ENCODE results near the gene ERVK3-1.
"Not testable (repeated sequence)": the region's sequence is repeated elsewhere in the genome, so short reads cannot be mapped to it uniquely, and the experiment has no call there.

ERVK3-1 gene

GRCh38 chr19:58294743-58295374 is 10.3 kb upstream of the ERVK3-1 start:
- no peak for TF ChIP-seq Cebpa-rat (IDR thresholded peaks at IDR 0.05)
- Histone ChIP-seq H3K4me1 (no peaks in the 10 kb centered on the region; a peak in 2 of 20 replicates), H3K27ac (no peak overlapping the region), H3K27me3 (no peaks in the 10 kb centered on the region), H4K20me1 (peaks cover 0 to 36% (median 20%) of the 10 kb centered on the region in 11 experiments; a peak in 10 of 22 replicates), H3K4me3 (peak overlapping the region in 9 of 10 experiments; percentile 3 to 47 (median 29); a peak in 9 of 20 replicates), H3K4me2 (no peak overlapping the region), H3K36me3 (peaks cover 92 to 100% (median 99%) of the 10 kb centered on the region in 11 experiments), H3K9ac (no peak overlapping the region), H3K9me3 (replicated peaks in 1 of 11) (peaks cover 78 to 99% (median 91%) of the 10 kb centered on the region in 11 experiments)

DNA sequence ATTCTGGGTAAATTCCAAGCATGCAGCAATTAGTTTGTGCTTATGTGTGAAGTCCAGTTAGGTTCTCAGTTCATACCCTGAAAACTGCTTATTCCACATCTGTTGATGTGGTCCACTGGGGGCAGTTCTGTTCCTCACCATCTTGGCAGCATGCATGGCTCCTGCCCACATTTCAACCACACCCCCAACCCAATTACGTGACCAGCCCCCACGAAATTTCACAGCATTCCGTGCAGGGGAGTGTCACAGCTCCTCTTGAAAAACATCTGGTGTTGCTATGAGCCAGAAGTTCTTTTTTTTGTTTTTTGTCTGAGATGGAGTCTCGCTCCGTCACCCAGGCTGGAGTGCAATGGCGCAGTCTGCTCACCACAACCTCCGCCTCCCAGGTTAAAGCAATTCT is 9.1 kb upstream of the ERVK3-1 start:
- H3K4me1 ChIP-seq = no peaks in the 10 kb centered on the region; a peak in 2 of 20 replicates

DNA sequence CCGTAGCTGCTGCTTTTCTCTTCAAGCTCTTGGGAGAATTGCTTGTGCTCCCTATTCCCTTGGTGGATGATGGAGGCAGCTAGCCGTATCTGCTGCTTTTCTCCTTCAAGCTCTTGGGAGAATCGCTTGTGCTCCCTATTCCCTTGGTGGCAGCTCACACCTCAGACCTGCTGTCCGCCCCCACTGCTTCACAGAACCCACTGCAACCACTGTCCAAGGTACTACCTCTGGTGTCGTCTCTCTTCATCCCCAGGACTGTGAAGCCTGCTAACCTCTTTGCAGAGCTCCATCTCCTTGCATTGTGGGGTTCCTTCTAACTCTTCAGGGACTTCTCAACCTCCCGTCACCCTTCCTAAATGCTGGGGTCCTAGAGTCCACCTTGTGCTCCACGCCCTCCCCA is 4.6 kb upstream of the ERVK3-1 start:
- Histone ChIP-seq H3K4me2 (no peak overlapping the region), H3K36me3 (peaks cover 52 to 82% (median 77%) of the 10 kb centered on the region in 11 experiments), H3K27ac (no peak overlapping the region), H3K4me3 (no peak overlapping the region), H3K4me1 (peaks cover 4 to 10% (median 9%) of the 10 kb centered on the region in 10 experiments; a peak in 19 of 20 replicates), H3K27me3 (no peaks in the 10 kb centered on the region), H3K9ac (no peak overlapping the region), H4K20me1 (peaks cover 0 to 87% (median 45%) of the 10 kb centered on the region in 11 experiments; a peak in 14 of 22 replicates), H3K9me3 (replicated peaks in 1 of 11) (peaks cover 21 to 57% (median 34%) of the 10 kb centered on the region in 11 experiments)
- TF ChIP-seq Cebpa-rat (IDR thresholded peaks at IDR 0.05) = no peak

More for the DNA sequence above, 9.1 kb upstream of the ERVK3-1 start:
- no peak overlapping the region for H3K27ac ChIP-seq
- peaks cover 0 to 49% (median 32%) of the 10 kb centered on the region in 11 experiments; a peak in 14 of 22 replicates for H4K20me1 ChIP-seq
- TF ChIP-seq Cebpa-rat (IDR thresholded peaks at IDR 0.05) = no peak
- peaks cover 66 to 97% (median 79%) of the 10 kb centered on the region in 11 experiments for H3K9me3 ChIP-seq (replicated peaks in 1 of 11)
- no peaks in the 10 kb centered on the region for H3K27me3 ChIP-seq
- 0 out of 20 replicates have a peak overlapping the region, but pooled peaks of 1 of the 10 experiments have one; percentile 4 for H3K4me3 ChIP-seq
- H3K4me2 ChIP-seq = no peak overlapping the region
- H3K9ac ChIP-seq = no peak overlapping the region; a peak in 1 of 22 replicates
- H3K36me3 ChIP-seq = peaks cover 92 to 100% (median 99%) of the 10 kb centered on the region in 11 experiments

GRCh38 chr19:58304255-58304654 is 922 bp upstream of the ERVK3-1 start:
- Histone ChIP-seq H3K27ac (0 out of 22 replicates have a peak overlapping the region, but pooled peaks of 1 of the 11 experiments have one; percentile 89), H4K20me1 (peaks cover 0 to 90% (median 50%) of the 10 kb centered on the region in 11 experiments; a peak in 16 of 22 replicates), H3K4me2 (peak overlapping the region; percentile 60 to 96 (median 84); a peak in 20 of 22 replicates), H3K9ac (peak overlapping the region in 1 of 11 experiments; percentile 92; a peak in 1 of 22 replicates), H3K4me3 (peak overlapping the region in 1 of 10 experiments; percentile 96; a peak in 1 of 20 replicates), H3K4me1 (peaks cover 18 to 30% (median 23%) of the 10 kb centered on the region in 10 experiments), H3K27me3 (no peaks in the 10 kb centered on the region), H3K36me3 (peaks cover 50 to 78% (median 69%) of the 10 kb centered on the region in 11 experiments), H3K9me3 (replicated peaks in 1 of 11) (peaks cover 0 to 23% (median 0%) of the 10 kb centered on the region in 11 experiments; a peak in 6 of 22 replicates)
- no peak for TF ChIP-seq Cebpa-rat (IDR thresholded peaks at IDR 0.05)

DNA sequence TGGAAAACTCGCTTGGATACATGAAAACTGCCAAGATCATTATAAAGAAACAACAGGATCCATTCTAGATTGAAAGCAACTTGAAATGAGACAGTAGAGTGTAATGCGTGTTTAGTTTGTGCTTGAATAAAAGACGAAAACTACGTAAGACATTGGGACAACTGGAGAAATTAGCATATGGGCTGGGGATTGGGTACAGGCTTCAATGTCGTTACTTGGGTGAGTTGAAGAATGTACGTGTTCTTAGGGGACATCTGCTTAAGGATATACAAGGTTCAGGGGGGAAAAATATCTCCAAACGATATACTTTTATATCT is 471 bp upstream of the ERVK3-1 start:
- peaks cover 52 to 78% (median 69%) of the 10 kb centered on the region in 11 experiments for H3K36me3 ChIP-seq
- H3K4me1 ChIP-seq = peaks cover 18 to 30% (median 23%) of the 10 kb centered on the region in 10 experiments
- no peaks in the 10 kb centered on the region for H3K27me3 ChIP-seq
- H3K9me3 ChIP-seq (replicated peaks in 1 of 11) = peaks cover 0 to 21% (median 0%) of the 10 kb centered on the region in 11 experiments; a peak in 6 of 22 replicates
- peak overlapping the region in 9 of 11 experiments; percentile 40 to 92 (median 91); a peak in 11 of 22 replicates for H3K27ac ChIP-seq
- peak overlapping the region in 7 of 11 experiments; percentile 63 to 93 (median 92); a peak in 12 of 22 replicates for H3K9ac ChIP-seq
- peak overlapping the region; percentile 77 to 96 (median 88) for H3K4me3 ChIP-seq
- TF ChIP-seq Cebpa-rat (IDR thresholded peaks at IDR 0.05) = no peak
- H3K4me2 ChIP-seq = peak overlapping the region; percentile 60 to 96 (median 84)
- H4K20me1 ChIP-seq = peaks cover 0 to 91% (median 45%) of the 10 kb centered on the region in 11 experiments; a peak in 16 of 22 replicates

DNA sequence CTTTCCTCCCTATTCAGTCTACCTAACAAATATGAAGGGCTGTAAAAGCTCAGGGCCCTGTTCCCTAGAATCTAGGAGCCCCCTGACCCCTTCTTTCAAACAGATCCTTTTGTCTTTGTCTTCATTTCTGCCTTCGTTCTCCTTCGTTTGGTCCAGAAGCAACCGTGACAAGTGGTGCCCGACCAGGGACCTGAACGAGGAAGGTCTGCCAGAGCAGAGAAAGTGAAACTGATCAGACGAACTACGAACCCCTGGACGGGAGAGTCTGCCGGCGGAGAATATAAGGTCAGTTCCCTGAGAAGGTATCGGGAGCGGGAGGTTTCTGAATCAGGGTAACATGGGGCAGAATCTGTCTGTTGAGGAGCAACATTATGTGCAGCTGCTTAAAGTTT is 751 bp downstream of the ERVK3-1 start:
- no peaks in the 10 kb centered on the region for H3K27me3 ChIP-seq
- no peak for TF ChIP-seq Cebpa-rat (IDR thresholded peaks at IDR 0.05)
- H3K4me1 ChIP-seq = peaks cover 18 to 30% (median 23%) of the 10 kb centered on the region in 10 experiments
- H3K4me2 ChIP-seq = peak overlapping the region; percentile 81 to 96 (median 92)
- peaks cover 50 to 77% (median 69%) of the 10 kb centered on the region in 11 experiments for H3K36me3 ChIP-seq
- peak overlapping the region; percentile 77 to 96 (median 88) for H3K4me3 ChIP-seq
- H4K20me1 ChIP-seq = peaks cover 0 to 91% (median 33%) of the 10 kb centered on the region in 11 experiments; a peak in 16 of 22 replicates
- peak overlapping the region; percentile 79 to 93 (median 92) for H3K9ac ChIP-seq
- H3K27ac ChIP-seq = peak overlapping the region; percentile 77 to 94 (median 91)
- peaks cover 0 to 19% (median 0%) of the 10 kb centered on the region in 11 experiments; a peak in 7 of 22 replicates for H3K9me3 ChIP-seq (replicated peaks in 1 of 11)

DNA sequence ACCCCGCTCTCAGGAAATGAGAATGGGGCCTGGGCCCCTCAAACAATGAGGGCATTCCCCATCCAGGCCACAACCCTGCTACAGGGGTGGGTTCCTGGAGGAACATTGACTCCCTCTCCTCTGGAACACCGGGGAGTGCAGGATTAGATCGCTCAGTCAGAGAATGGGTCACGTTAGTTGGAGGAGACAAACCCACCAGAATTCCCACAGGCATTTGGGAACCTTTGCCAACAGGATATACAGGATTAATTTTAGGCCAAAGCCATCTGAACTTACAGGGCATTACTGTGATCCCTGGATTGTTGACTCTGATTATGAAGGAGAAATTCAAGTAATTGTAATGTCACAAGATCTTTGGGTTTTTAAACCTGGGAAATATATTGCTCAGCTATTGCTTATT is 2.6 kb downstream of the ERVK3-1 start:
- Histone ChIP-seq H3K4me1 (peaks cover 18 to 30% (median 23%) of the 10 kb centered on the region in 10 experiments), H3K9me3 (replicated peaks in 1 of 11) (peaks cover 0 to 28% (median 6%) of the 10 kb centered on the region in 11 experiments; a peak in 7 of 22 replicates), H3K4me2 (peak overlapping the region in 1 of 11 experiments; percentile 14; a peak in 1 of 22 replicates), H3K4me3 (no peak overlapping the region), H3K27ac (no peak overlapping the region), H4K20me1 (peaks cover 0 to 91% (median 38%) of the 10 kb centered on the region in 11 experiments; a peak in 18 of 22 replicates), H3K27me3 (no peaks in the 10 kb centered on the region), H3K9ac (no peak overlapping the region), H3K36me3 (peaks cover 60 to 77% (median 71%) of the 10 kb centered on the region in 11 experiments)
- no peak for TF ChIP-seq Cebpa-rat (IDR thresholded peaks at IDR 0.05)

- Histone ChIP-seq H3K36me3 (peaks cover 90 to 95% (median 91%) of the 10 kb centered on the region in 11 experiments), H3K4me1 (peaks cover 11 to 21% (median 13%) of the 10 kb centered on the region in 10 experiments), H4K20me1 (peaks cover 1 to 93% (median 49%) of the 10 kb centered on the region in 11 experiments; a peak in 19 of 22 replicates), H3K9me3 (replicated peaks in 1 of 11) (peaks cover 0 to 30% (median 6%) of the 10 kb centered on the region in 11 experiments; a peak in 7 of 22 replicates)
- not testable (repeated sequence) for H3K27ac ChIP-seq, H3K27me3 ChIP-seq, H3K9ac ChIP-seq, H3K4me3 ChIP-seq, H3K4me2 ChIP-seq
Measured at GRCh38 chr19:58310685-58311084, 5.5 kb downstream of the ERVK3-1 start.

All from BLaER1 treated with 17β-estradiol and CSF1 and Interleukin-3, amounts not matched to agents 10 nM and 100 nM (cell line).